ACHN (cell line): ENCODE data around the gene GJD3.

Source experiments
- DNase-seq: peaks from one replicate; pipeline ENCODE4 v3.0.0-alpha.2; 2015
- in situ Hi-C: cut with HindIII; loops from 2 replicates; pipeline ENCODE4 v1.10.0; 2017; ENCODE audit warnings: low sequenced_read_pairs, low pct_ligation_motif_present, low pct_unique_long_range_greater_than_20kb

Gene GJD3

DNA sequence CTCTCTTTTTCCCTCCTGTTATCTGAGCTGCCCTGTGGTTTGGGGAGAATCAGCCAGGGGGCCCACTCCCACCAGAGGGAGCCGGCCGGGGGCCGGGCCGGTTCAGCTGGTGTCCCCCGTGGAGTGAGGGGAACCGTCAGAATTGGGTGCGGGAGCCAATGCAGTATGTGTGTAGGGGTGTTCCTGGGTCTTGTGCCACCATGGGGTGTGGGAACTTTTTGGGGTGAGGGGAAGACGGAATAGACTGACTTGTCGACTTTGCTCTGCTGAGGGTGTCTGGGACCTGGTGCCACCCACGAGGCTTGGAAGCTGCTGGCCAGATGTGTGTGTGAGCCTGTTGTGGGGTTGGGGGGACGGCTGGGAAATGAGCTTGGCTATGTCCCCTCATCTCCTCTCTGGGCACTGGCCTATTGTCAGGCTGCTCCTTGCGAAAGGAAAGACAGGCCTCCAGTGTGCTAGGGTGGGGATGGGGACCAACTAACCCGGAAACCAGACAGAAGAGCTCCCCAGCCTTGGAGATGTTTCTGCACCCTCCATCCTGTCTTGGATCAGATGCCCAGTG, 45.6 kb downstream of the GJD3 start:
- in situ Hi-C loops: loop anchor here (25.0 kb wide), 1 partner anchor 218 kb away; no protein-coding TSS in a partner anchor
- no peak for DNase-seq

DNA sequence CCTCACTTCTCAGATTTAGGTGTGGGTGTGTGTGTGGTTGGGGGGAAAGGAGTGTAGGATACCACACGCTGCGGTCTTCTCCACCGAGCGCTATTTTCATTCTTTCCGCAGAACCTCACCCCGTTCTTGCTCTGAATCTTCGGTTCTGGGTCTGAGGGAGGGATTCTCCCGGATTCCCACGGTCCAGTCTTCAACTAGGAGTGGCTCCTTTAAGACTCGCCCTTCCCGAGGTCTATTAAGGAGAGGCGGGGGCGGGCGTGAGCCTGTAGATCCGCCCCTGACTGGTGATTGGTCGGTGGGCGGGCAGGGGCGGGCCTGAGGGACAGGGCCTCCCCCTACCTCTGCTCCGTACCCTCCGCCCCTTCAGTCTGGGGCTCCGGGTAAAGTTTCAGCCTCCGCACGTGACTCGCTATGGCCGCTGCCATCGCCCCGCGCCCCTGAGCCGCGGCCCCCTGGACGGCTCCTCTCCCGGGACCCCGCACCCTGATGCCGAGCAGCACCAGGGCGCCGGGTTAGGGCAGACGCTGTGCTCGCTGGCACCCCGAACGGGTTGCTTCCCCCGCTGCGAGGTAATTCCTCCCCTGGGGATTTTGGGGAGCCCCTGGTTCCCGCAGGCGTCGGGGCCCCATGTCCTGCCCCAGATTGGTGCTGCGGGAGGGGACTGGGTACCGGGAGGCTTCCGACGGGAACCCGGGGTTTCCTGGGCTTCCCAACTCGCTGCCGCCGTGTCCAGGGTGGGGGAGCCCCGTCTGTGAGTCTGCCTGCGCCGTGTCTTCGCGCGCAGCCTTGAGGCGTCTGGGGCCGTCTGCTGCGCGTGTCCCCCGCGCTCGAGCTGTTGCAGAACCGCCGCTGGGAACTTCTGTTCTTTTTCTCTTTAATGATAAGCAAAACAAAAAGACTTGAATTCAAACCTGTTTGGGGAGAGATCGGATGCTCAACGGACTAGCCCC, 46.4 kb downstream of the GJD3 start:
- DNase-seq: peak; percentile 97
- in situ Hi-C loops: loop anchor here (25.0 kb wide), 1 partner anchor 219 kb away; no protein-coding TSS in a partner anchor

DNA sequence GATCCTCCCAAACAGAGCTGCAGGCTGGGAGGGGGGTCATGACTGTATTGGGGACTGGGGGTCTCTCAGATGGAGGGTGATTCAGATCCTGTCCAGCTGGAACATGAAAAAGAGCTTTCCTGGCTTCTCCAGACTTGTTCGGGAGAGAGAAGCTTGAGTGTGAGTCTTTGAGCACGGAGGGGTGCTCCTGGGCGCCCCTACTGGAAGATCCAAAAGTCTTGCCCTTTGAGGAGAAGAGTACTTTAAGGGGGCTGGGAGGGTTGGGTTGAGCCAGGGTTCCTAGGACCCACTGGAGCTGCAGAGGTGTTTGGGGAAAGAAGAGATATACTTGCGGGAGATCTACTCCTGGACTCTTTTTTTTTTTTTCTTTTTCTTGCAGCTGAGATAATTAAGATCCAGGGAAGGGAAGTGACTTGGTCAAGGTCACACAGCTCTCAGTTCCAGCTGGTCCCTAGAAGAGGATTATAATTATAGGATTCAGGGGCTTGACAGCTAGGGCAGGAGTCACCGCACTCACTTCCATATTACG, 47.1 kb downstream of the GJD3 start:
- in situ Hi-C loops: loop anchor here (25.0 kb wide), 1 partner anchor 220 kb away; no protein-coding TSS in a partner anchor
- DNase-seq: peak; percentile 87

DNA sequence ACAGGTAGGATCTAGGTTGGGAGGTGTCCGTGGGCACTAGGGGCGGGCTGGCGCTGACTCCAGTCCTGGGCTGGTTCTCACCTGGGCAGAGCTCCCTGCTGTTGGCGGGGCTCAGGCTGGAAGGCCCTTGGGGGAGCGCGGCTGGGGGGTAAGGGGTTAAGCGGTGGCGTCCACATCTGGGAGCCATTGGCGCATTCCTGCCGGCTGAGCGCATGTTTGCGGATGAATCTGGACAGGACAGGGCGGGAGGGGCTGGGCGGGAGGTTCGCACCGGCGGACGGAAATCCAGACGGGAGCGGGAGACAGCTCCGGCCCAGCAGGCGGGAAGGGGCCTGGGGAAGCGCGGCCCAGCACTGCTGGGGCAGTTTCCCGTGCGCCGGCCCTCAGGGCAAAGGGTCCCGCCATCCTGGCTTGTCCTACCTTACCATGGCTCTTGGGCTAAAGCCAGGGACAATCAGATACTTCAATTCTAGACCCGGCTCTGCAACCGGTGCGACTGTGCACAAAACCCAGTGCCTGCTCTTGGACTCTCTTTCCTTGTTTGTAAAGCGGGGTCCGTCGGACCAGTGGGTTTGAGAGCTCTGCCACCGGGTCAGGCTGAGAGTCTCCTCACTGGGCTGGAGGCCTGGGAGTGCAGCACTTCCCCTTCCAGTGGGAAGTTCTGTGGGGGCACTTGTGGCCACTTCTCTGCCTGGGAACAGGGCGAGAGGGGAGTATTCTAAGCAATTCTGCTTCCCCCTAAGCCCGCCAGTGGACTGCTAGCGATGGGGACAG, 47.8 kb downstream of the GJD3 start:
- in situ Hi-C loops: loop anchor here (25.0 kb wide), 1 partner anchor 221 kb away; no protein-coding TSS in a partner anchor

DNA sequence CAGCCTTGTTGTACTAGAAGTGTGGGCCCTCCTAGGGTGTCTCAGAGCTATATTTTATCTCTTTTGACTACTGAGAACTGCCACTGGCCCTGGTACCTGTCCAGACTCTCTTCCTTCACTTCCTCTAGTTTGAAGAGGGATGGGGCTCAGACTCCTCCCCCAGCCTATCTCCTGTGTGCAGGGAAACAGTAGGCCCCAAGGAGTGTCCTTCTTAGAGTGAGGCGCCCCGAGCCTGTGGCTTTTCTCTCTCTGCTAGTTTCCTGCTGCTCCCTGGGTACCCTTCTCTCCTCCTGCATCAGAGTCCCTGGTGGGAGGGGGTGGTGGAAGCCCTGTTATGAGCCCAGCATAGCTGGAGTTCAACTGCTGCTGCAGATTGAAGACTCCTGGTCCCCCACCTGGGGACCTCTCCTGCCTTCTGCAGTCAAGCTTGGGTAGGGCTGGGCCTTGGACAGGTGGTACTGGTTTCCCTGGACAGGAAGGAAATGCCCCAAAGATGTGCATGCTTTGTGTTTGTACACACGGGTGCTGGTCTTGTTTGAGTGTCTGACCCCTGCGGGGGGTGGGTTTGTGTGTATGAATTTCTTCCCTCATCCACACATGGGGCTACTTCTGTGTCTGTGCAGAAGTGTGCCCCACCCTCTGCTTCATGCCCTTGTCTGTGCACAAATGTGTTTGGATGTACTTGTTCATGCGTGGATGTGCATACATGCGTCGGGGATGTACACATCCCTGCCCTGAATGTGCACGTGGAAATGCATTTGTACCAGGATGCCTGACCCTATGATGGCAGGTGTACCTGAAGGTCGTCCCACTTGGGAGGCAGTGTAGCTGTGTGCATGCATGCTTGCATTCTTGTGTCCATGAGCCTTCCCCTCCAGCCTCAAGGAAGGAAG, 48.6 kb downstream of the GJD3 start:
- in situ Hi-C loops: loop anchor here (25.0 kb wide), 1 partner anchor 221 kb away; no protein-coding TSS in a partner anchor
- DNase-seq: no peak

More for the DNA sequence above, 47.8 kb downstream of the GJD3 start:
- peak; percentile 79 for DNase-seq

DNA sequence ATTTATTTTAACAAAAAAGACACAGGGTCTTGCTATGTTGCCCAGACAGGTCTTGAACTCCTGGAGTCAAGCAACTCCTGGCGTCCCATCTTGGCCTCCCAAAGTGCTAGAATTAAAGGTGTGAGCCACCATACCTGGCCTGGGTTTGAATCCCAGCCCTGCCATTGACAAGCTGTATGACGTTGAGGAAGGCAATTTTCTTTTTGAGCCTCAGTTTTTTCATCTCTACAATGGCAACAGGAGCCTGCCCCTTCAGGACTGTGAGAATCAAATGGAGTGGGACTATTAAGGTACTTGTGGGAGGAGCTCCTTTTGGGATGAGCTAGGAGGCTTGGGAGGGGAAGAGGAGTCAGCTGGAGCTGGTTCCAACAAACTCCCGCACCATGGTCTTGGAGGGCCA, 49.3 kb downstream of the GJD3 start:
- in situ Hi-C loops: loop anchor here (25.0 kb wide), 1 partner anchor 222 kb away; no protein-coding TSS in a partner anchor
- DNase-seq: no peak

DNA sequence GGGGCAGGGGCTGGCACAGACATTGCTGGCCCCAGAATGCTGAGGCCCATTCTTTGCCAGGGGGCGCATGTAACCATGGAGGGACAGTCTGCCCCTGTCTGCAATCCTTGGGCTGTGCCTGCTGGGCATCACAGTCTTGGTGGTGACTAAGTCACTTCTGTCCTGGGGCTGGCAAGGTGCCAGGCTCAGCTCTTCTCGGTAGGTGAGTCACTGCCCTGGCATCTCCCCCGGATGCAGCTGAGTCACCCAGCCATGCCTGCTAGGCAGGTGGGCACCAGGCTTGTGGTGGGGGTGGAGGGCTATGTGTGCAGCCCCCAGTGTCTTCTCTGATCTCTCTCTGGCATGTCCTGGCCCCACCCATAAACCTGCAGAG, 50.0 kb downstream of the GJD3 start:
- in situ Hi-C loops: loop anchor here (25.0 kb wide), 1 partner anchor 223 kb away; no protein-coding TSS in a partner anchor

DNA sequence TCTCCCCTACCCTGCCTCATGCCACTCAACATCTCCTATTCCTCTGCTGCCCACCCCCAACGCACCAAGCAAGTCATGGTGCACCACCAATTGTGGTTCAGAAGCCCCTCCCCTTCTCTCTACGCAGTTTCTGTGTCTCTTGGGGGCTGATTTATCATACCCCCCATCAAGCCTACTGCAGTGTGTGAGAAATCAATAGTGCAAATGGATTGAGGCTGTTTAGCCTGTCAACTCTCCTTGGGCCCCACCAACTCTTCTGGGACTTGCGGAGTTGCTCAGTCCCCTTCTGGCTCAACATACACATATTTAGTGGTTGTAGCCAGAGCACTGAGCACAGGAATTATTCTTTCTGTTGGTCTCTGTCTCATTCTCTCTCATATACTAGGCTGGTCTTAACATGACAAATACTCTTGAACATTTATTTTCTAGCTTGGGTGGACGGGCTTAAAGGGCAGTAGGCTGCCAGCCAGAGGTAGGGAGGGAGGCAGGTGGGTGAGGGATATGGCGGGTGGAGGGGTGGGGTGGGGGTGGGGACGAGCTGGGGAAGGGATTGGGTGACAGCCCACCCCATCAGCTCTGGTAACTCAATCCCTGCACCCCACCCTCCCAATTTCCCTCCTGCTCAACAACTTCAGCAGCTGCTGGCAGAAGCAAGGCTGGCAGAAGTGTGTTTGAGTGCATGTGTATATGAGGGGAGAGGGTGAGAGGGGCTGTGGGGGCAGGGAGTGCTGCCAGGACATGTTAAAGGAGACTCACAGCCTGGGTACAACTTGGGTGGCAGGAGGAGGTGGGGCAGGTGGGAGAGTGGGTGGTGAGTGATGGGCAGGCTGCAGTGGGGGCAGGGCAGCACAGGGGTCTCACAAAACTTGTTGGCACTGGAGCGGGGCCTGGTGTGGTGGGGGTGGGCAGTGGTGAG, 50.6 kb downstream of the GJD3 start:
- in situ Hi-C loops: loop anchor here (25.0 kb wide), 1 partner anchor 223 kb away; no protein-coding TSS in a partner anchor
- DNase-seq: peak; percentile 47

More for the DNA sequence above, 50.0 kb downstream of the GJD3 start:
- DNase-seq: peak; percentile 98
